Activated naive CD8-positive, alpha-beta T cell treated with anti-CD3 and anti-CD28 coated beads, Interleukin-2, amount 10 ng/mL, durations not matched to agents 7 days and 5 days (primary cell): ENCODE results near the gene PSMF1. TPM values are rescaled to one million over a fixed set of nuclear protein-coding genes. Genes with fewer than 3 reads are reported as not detected.

Experiments
- ATAC-seq: fragments of 150-1000 bp; cut with Tn5 transposase; one replicate; pipeline ENCODE4 v1.10.0; 2021; ENCODE audit warnings: low read depth, moderate library complexity
- POLR2A ChIA-PET: fragments of 350-600 bp; sonication (Branson Sonifier 250); formaldehyde crosslinking; loops from one replicate; lab custom pipeline; 2021; ENCODE audit warnings: antibody characterized with exemption; lab: Charles Lee
- DNase-seq: peaks from one replicate; pipeline ENCODE4 v3.0.0; 2021
- H3K27ac Mint-ChIP-seq: one replicate; pipeline ENCODE4 v1.8.0; 2022; ENCODE audit warnings: mild to moderate bottlenecking, mixed read lengths
- H3K27me3 Mint-ChIP-seq: one replicate; pipeline ENCODE4 v1.8.0; 2022; ENCODE audit warnings: mild to moderate bottlenecking, moderate library complexity, mixed read lengths
- H3K36me3 Mint-ChIP-seq: one replicate; pipeline ENCODE4 v1.8.0; 2021; ENCODE audit warnings: mild to moderate bottlenecking, mixed read lengths
- H3K4me1 Mint-ChIP-seq: one replicate; pipeline ENCODE4 v1.8.0; 2021; ENCODE audit warnings: mixed read lengths
- H3K4me3 Mint-ChIP-seq: one replicate; pipeline ENCODE4 v1.8.0; 2022; ENCODE audit warnings: mild to moderate bottlenecking, moderate library complexity, mixed read lengths
- H3K9me3 Mint-ChIP-seq: one replicate; pipeline ENCODE4 v1.8.0; 2021; ENCODE audit warnings: mixed read lengths
- total RNA-seq, 2 experiments: library from RNA; stranded (reverse); gene quantifications; one replicate each; pipeline ENCODE4 v1.2.3, GENCODE V29; 2021

PSMF1 gene
- total RNA-seq, 2 experiments from 2014 or later, result 126 to 127 TPM

GRCh38 chr20:1160496-1160895 is 42.1 kb downstream of the PSMF1 start:
- peaks cover 3% of the 10 kb centered on the region for H3K4me1 Mint-ChIP-seq
- no peak overlapping the region for H3K4me3 Mint-ChIP-seq
- H3K9me3 Mint-ChIP-seq, result no peaks in the 10 kb centered on the region
- no peak overlapping the region for H3K27ac Mint-ChIP-seq
- no peaks in the 10 kb centered on the region for H3K27me3 Mint-ChIP-seq
- POLR2A ChIA-PET, result no interaction called here
- H3K36me3 Mint-ChIP-seq, result peaks cover 29% of the 10 kb centered on the region
- DNase-seq (no peak), ATAC-seq (no peak)

- Mint-ChIP-seq H3K27ac (no peak overlapping the region), H3K4me3 (no peak overlapping the region), H3K9me3 (no peaks in the 10 kb centered on the region), H3K27me3 (no peaks in the 10 kb centered on the region), H3K4me1 (peaks cover 3% of the 10 kb centered on the region), H3K36me3 (peaks cover 28% of the 10 kb centered on the region)
- POLR2A ChIA-PET, result no interaction called here
- DNase-seq (no peak), ATAC-seq (no peak)
These were observed 42.6 kb downstream of the PSMF1 start for GRCh38 chr20:1160991-1161390.

GRCh38 chr20:1163105-1163504 is 44.7 kb downstream of the PSMF1 start:
- POLR2A ChIA-PET, result no interaction called here
- Mint-ChIP-seq H3K36me3 (peaks cover 29% of the 10 kb centered on the region), H3K4me1 (no peaks in the 10 kb centered on the region), H3K9me3 (no peaks in the 10 kb centered on the region), H3K4me3 (no peak overlapping the region), H3K27ac (no peak overlapping the region), H3K27me3 (no peaks in the 10 kb centered on the region)
- no peak for DNase-seq
- no peak for ATAC-seq

- H3K27me3 Mint-ChIP-seq, result no peaks in the 10 kb centered on the region
- DNase-seq, result no peak
- ATAC-seq, result no peak
- no peak overlapping the region for H3K4me3 Mint-ChIP-seq
- POLR2A ChIA-PET, result no interaction called here
- H3K4me1 Mint-ChIP-seq, result no peaks in the 10 kb centered on the region
- H3K9me3 Mint-ChIP-seq, result no peaks in the 10 kb centered on the region
- no peak overlapping the region for H3K27ac Mint-ChIP-seq
- H3K36me3 Mint-ChIP-seq, result peaks cover 35% of the 10 kb centered on the region
These were observed 45.3 kb downstream of the PSMF1 start for GRCh38 chr20:1163653-1164052.

- Mint-ChIP-seq H3K4me1 (no peaks in the 10 kb centered on the region), H3K4me3 (no peak overlapping the region), H3K27me3 (no peaks in the 10 kb centered on the region), H3K36me3 (peaks cover 36% of the 10 kb centered on the region), H3K27ac (no peak overlapping the region), H3K9me3 (no peaks in the 10 kb centered on the region)
- ATAC-seq (no peak), DNase-seq (no peak)
- POLR2A ChIA-PET, result no interaction called here
These were observed 46.5 kb downstream of the PSMF1 start for GRCh38 chr20:1164871-1165270.

- Mint-ChIP-seq H3K36me3 (peaks cover 36% of the 10 kb centered on the region), H3K4me3 (no peak overlapping the region), H3K27ac (no peak overlapping the region), H3K4me1 (no peaks in the 10 kb centered on the region), H3K9me3 (no peaks in the 10 kb centered on the region), H3K27me3 (no peaks in the 10 kb centered on the region)
- ATAC-seq (no peak), DNase-seq (no peak)
- POLR2A ChIA-PET, result no interaction called here
These were observed 47.1 kb downstream of the PSMF1 start for GRCh38 chr20:1165521-1165920.

- H3K4me3 Mint-ChIP-seq, result no peak overlapping the region
- H3K9me3 Mint-ChIP-seq, result no peaks in the 10 kb centered on the region
- ATAC-seq, result no peak
- DNase-seq, result no peak
- POLR2A ChIA-PET, result no interaction called here
- no peaks in the 10 kb centered on the region for H3K4me1 Mint-ChIP-seq
- peaks cover 36% of the 10 kb centered on the region for H3K36me3 Mint-ChIP-seq
- no peaks in the 10 kb centered on the region for H3K27me3 Mint-ChIP-seq
- H3K27ac Mint-ChIP-seq, result no peak overlapping the region
These were observed 47.5 kb downstream of the PSMF1 start for GRCh38 chr20:1165941-1166340.

- no peak overlapping the region for H3K27ac Mint-ChIP-seq
- H3K36me3 Mint-ChIP-seq, result peaks cover 36% of the 10 kb centered on the region
- H3K9me3 Mint-ChIP-seq, result no peaks in the 10 kb centered on the region
- POLR2A ChIA-PET, result no interaction called here
- no peaks in the 10 kb centered on the region for H3K27me3 Mint-ChIP-seq
- no peaks in the 10 kb centered on the region for H3K4me1 Mint-ChIP-seq
- ATAC-seq, result no peak
- no peak overlapping the region for H3K4me3 Mint-ChIP-seq
- DNase-seq, result no peak
These were observed 48.7 kb downstream of the PSMF1 start for GRCh38 chr20:1166948-1167720.

GRCh38 chr20:1169224-1169623 is 50.8 kb downstream of the PSMF1 start:
- Mint-ChIP-seq H3K27ac (no peak overlapping the region), H3K36me3 (peaks cover 39% of the 10 kb centered on the region), H3K27me3 (no peaks in the 10 kb centered on the region), H3K9me3 (no peaks in the 10 kb centered on the region), H3K4me3 (no peak overlapping the region), H3K4me1 (no peaks in the 10 kb centered on the region)
- POLR2A ChIA-PET, result no interaction called here
- ATAC-seq, result no peak
- DNase-seq, result no peak

- DNase-seq, result peak; percentile 51
- ATAC-seq, result no peak
- Mint-ChIP-seq H3K36me3 (peaks cover 26% of the 10 kb centered on the region), H3K27ac (no peak overlapping the region), H3K4me1 (no peaks in the 10 kb centered on the region), H3K27me3 (no peaks in the 10 kb centered on the region), H3K9me3 (no peaks in the 10 kb centered on the region), H3K4me3 (no peak overlapping the region)
- POLR2A ChIA-PET, result no interaction called here
These were observed 53.2 kb downstream of the PSMF1 start for GRCh38 chr20:1171461-1172093.

GRCh38 chr20:1173698-1174097 is 55.3 kb downstream of the PSMF1 start:
- no peak overlapping the region for H3K27ac Mint-ChIP-seq
- POLR2A ChIA-PET, result no interaction called here
- DNase-seq (no peak), ATAC-seq (no peak)
- no peak overlapping the region for H3K4me3 Mint-ChIP-seq
- H3K27me3 Mint-ChIP-seq, result no peaks in the 10 kb centered on the region
- no peaks in the 10 kb centered on the region for H3K9me3 Mint-ChIP-seq
- peaks cover 10% of the 10 kb centered on the region for H3K36me3 Mint-ChIP-seq
- H3K4me1 Mint-ChIP-seq, result no peaks in the 10 kb centered on the region

GRCh38 chr20:1174787-1175186 is 56.4 kb downstream of the PSMF1 start:
- Mint-ChIP-seq H3K4me3 (no peak overlapping the region), H3K27me3 (no peaks in the 10 kb centered on the region), H3K27ac (no peak overlapping the region), H3K36me3 (peaks cover 9% of the 10 kb centered on the region), H3K9me3 (no peaks in the 10 kb centered on the region), H3K4me1 (no peaks in the 10 kb centered on the region)
- POLR2A ChIA-PET, result no interaction called here
- no peak for DNase-seq
- no peak for ATAC-seq

GRCh38 chr20:1177680-1178079 is 59.3 kb downstream of the PSMF1 start:
- no peak overlapping the region for H3K27ac Mint-ChIP-seq
- H3K36me3 Mint-ChIP-seq, result peaks cover 3% of the 10 kb centered on the region
- H3K4me3 Mint-ChIP-seq, result no peak overlapping the region
- POLR2A ChIA-PET, result no interaction called here
- no peaks in the 10 kb centered on the region for H3K4me1 Mint-ChIP-seq
- H3K27me3 Mint-ChIP-seq, result peaks cover 5% of the 10 kb centered on the region
- ATAC-seq (no peak), DNase-seq (no peak)
- no peaks in the 10 kb centered on the region for H3K9me3 Mint-ChIP-seq

GRCh38 chr20:1178103-1178502 is 59.7 kb downstream of the PSMF1 start:
- Mint-ChIP-seq H3K9me3 (no peaks in the 10 kb centered on the region), H3K36me3 (no peaks in the 10 kb centered on the region), H3K27ac (no peak overlapping the region), H3K27me3 (peaks cover 8% of the 10 kb centered on the region), H3K4me1 (no peaks in the 10 kb centered on the region), H3K4me3 (no peak overlapping the region)
- POLR2A ChIA-PET, result no interaction called here
- DNase-seq (no peak), ATAC-seq (no peak)
